ENCODE data around the gene VAC14. TPM values are rescaled to one million over a fixed set of nuclear protein-coding genes. Genes with fewer than 3 reads are reported as not detected.

The VAC14 gene
- total RNA-seq (2022; extraction: Qiagen RNA extraction; ENCODE audit: low read depth), result 23.7 to 35.4 TPM (median 34.3 TPM) in 5 replicates

DNA sequence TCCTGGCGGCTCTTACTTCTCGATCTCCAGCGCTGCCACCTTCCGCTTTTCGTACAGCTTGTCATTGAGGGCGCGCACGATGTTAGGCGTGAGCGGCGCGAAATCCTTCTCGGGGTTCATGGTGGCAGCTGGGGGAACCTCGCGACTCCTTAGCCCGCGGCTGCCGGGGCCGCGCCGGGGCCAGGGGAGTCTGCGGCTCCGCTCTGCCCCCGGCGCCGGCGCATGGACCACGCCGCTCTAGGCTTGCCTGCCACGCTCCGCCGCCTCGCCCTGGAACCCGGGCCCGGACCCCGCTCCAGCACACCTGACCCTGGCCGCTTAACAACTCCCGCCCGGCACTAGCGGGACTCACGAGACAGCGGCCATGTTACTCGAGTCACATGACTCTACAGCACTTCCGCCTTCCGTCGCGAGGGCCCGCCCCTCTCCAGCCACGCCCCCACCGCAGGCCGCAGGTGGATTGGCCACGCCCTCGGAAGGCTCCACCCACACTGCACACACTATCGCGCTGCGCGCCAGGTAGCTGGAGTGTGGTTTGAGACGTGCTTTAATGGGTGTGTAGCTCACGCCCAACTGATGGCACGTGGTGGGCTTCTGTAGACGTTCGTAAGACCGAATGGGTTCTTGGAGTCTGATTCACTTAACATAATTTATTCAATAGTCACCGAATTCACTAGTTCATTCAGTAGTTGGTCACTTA lies at the start of gene VAC14:
TSS of gene VAC14 (minus strand) at position 378 of the 700 bp plus-strand sequence. CDS start at position 120, 258 bp downstream.

GRCh38 chr16:70685938-70686375 lies 115.0 kb downstream of the VAC14 start, which contains the start of gene MTSS2:
TSS of gene MTSS2 (minus strand) at chr16:70686053. CDS start at chr16:70685791, 262 bp downstream.

GRCh38 chr16:70646260-70647241 lies 154.4 kb downstream of the VAC14 start, which contains the start of gene IL34:
TSS of gene IL34 (plus strand) at chr16:70646559. CDS start at chr16:70646948, 389 bp downstream.

Other genes with a start within 250 kb of the VAC14 start
- 0.32 to 0.83 TPM (median 0.43 TPM) in 4 of 5 replicates, not detected in the other for gene IL34, start 154.6 kb downstream of the VAC14 start, total RNA-seq (2022; extraction: Qiagen RNA extraction; ENCODE audit: low read depth)
- gene MTSS2, start 115.1 kb downstream of the VAC14 start, total RNA-seq (2022; extraction: Qiagen RNA extraction; ENCODE audit: low read depth), result 40.4 to 90.2 TPM (median 80.1 TPM) in 5 replicates

Data from A549 treated with ZK216348 at 1 μM for 4 hours (cell line).